ENCODE results near the gene AJAP1. TPM values are rescaled to one million over a fixed set of nuclear protein-coding genes. Genes with fewer than 3 reads are reported as not detected.

AJAP1 gene
- total and polyA plus RNA-seq, 10 of the 15 experiments (the other 5 are each of a cell fraction or from before 2014, with no cell fraction given) = not detected

DNA sequence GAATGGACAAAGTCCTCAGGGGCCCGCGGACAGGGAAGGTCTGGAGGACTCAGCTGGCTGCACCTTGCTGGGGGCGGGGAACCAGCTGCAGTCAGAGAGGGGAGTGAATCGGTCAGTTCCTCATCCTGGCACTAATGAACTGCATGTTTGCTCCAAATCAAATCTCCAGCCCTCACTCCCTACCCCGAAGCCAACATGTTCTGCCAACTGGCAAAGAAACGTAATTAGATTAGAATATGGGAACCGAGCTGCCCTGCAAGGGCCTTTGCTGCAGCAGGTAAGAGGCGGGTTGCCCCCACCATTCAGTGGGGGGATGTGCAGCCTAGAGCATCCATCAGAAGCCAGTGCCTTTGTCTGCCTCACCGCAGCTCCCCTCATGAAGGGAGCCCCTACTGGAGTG, 121.1 kb downstream of the AJAP1 start (continued):
- TF ChIP-seq, protein P1, sequence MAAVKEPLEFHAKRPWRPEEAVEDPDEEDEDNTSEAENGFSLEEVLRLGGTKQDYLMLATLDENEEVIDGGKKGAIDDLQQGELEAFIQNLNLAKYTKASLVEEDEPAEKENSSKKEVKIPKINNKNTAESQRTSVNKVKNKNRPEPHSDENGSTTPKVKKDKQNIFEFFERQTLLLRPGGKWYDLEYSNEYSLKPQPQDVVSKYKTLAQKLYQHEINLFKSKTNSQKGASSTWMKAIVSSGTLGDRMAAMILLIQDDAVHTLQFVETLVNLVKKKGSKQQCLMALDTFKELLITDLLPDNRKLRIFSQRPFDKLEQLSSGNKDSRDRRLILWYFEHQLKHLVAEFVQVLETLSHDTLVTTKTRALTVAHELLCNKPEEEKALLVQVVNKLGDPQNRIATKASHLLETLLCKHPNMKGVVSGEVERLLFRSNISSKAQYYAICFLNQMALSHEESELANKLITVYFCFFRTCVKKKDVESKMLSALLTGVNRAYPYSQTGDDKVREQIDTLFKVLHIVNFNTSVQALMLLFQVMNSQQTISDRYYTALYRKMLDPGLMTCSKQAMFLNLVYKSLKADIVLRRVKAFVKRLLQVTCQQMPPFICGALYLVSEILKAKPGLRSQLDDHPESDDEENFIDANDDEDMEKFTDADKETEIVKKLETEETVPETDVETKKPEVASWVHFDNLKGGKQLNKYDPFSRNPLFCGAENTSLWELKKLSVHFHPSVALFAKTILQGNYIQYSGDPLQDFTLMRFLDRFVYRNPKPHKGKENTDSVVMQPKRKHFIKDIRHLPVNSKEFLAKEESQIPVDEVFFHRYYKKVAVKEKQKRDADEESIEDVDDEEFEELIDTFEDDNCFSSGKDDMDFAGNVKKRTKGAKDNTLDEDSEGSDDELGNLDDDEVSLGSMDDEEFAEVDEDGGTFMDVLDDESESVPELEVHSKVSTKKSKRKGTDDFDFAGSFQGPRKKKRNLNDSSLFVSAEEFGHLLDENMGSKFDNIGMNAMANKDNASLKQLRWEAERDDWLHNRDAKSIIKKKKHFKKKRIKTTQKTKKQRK (IDR thresholded peaks at IDR 0.05; ENCODE audit: low read depth, low read length) = no peak
- TF ChIP-seq BACH1 (IDR thresholded peaks at IDR 0.05; ENCODE audit: borderline replicate concordance) (no peak), MYC (IDR thresholded peaks at IDR 0.05; ENCODE audit: insufficient read depth, insufficient read length, insufficient replicate concordance, low read length, severe bottlenecking) (no peak), BHLHE40 (IDR thresholded peaks at IDR 0.05; ENCODE audit: borderline replicate concordance in 1 of 2, low read depth in 2 of 2, low read length in 1 of 2) (no peak), MAX (IDR thresholded peaks at IDR 0.05; ENCODE audit: low read depth, low read length) (no peak), SREBF1 (IDR thresholded peaks at IDR 0.05; ENCODE audit: low read length) (no peak), WRNIP1 (IDR thresholded peaks at IDR 0.05; ENCODE audit: borderline replicate concordance, low read depth, low read length) (no peak), ZNF622 (IDR thresholded peaks at IDR 0.05) (no peak), TCF7 (IDR thresholded peaks at IDR 0.05; ENCODE audit: borderline replicate concordance) (no peak), ZSCAN29 (IDR thresholded peaks at IDR 0.05) (no peak), ZNF207 (IDR thresholded peaks at IDR 0.05; ENCODE audit: borderline replicate concordance) (no peak), SMARCA5 (IDR thresholded peaks at IDR 0.05) (no peak)
